Testis (tissue), 2 donors: ENCODE results near the gene RASD1.

Source experiments
- POLR2A ChIP-seq: fragments of 450-650 bp; IDR thresholded peaks from one replicate; pipeline ENCODE4 v1.6.1; 2017; ENCODE audit warnings: antibody characterized with exemption, mild to moderate bottlenecking, moderate library complexity
- TF ChIP-seq, protein P1 (sequence below), 3 experiments: fragments of 450-650 bp in 2 of 3; fragments of 200-600 bp in 1 of 3; sonication (generic) in 1 of 3; IDR thresholded peaks; one replicate each; pipeline ENCODE4 v1.5.1; 2016 to 2019; ENCODE audit warnings: antibody characterized with exemption in 3 of 3, mild to moderate bottlenecking in 2 of 3, moderate library complexity in 1 of 3

DNA sequence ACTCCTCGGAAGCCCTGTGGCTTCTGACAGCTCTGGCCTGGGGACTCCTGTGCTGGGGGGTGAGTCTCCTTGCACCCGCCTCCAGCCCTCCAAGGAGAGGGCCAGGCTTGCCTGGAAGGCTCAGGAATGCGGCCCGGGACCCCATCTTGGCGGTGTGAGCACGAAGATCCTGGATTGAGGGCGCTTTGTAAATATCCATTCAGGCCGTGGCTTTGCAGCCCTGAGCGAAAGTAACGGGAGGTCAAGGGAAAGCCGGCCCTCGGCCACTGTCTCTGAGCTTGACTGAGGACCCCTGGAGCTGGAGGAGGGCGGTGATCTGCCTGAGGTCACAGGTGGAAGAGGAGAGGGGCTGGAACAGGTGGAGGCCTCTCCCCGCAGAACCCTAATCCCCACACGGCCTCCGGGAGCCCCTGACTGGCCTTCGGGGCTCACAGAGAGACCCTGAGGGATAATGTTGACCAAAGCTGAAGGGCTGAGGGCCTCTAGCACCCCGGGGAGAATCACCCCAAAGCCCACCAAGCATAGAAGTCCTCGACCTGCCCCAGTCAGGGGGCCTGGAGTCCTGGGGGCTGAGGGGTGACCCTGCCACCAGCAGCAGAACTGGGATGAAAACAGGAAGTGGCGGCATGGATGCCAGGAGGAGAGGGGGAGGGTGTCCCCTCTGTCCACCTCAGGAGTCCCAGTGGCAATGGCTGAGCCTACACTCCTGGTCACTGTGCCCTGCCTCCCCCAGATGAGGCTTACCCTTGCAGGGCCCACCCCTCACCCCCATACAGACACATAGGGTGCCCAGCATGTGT lies 8.3 kb upstream of the RASD1 start:
- TF ChIP-seq, protein P1, sequence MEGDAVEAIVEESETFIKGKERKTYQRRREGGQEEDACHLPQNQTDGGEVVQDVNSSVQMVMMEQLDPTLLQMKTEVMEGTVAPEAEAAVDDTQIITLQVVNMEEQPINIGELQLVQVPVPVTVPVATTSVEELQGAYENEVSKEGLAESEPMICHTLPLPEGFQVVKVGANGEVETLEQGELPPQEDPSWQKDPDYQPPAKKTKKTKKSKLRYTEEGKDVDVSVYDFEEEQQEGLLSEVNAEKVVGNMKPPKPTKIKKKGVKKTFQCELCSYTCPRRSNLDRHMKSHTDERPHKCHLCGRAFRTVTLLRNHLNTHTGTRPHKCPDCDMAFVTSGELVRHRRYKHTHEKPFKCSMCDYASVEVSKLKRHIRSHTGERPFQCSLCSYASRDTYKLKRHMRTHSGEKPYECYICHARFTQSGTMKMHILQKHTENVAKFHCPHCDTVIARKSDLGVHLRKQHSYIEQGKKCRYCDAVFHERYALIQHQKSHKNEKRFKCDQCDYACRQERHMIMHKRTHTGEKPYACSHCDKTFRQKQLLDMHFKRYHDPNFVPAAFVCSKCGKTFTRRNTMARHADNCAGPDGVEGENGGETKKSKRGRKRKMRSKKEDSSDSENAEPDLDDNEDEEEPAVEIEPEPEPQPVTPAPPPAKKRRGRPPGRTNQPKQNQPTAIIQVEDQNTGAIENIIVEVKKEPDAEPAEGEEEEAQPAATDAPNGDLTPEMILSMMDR (IDR thresholded peaks at IDR 0.05): no peak
- TF ChIP-seq POLR2A: no peak
